Brain microvascular endothelial cell (primary cell): ENCODE data around the gene ARHGAP9.

Experiments
- DNase-seq: peaks from one replicate; pipeline ENCODE4 v3.0.0-alpha.2; 2020
- H3K27ac ChIP-seq: fragments of 250-450 bp; sonication (Bioruptor Pico); 2 replicates; pipeline ENCODE4 v1.5.1; 2020; ENCODE audit warnings: mild to moderate bottlenecking, moderate library complexity
- H3K27me3 ChIP-seq: fragments of 250-450 bp; sonication (Bioruptor Pico); replicated peaks from 2 replicates; pipeline ENCODE4 v1.5.1; 2020; ENCODE audit warnings: mild to moderate bottlenecking
- H3K36me3 ChIP-seq: fragments of 250-450 bp; sonication (Bioruptor Pico); replicated peaks from 2 replicates; pipeline ENCODE4 v1.5.1; 2020; ENCODE audit warnings: mild to moderate bottlenecking
- H3K4me3 ChIP-seq: 2 replicates; pipeline ENCODE4 v1.5.1; 2011; ENCODE audit warnings: low read depth, mild to moderate bottlenecking, control low read depth, low read length, moderate library complexity
- in situ Hi-C: cut with HindIII; loops from 2 replicates; pipeline ENCODE4 v1.10.0; 2017; ENCODE audit warnings: low sequenced_read_pairs, low pct_ligation_motif_present
- TF ChIP-seq, protein P1 (sequence below): IDR thresholded peaks from 2 replicates; pipeline ENCODE4 v1.5.1; 2011; ENCODE audit warnings: low read depth, mild to moderate bottlenecking, moderate library complexity, low read length, control low read depth, inconsistent platforms; ENCODE audit errors: missing control alignments

ARHGAP9 gene

DNA sequence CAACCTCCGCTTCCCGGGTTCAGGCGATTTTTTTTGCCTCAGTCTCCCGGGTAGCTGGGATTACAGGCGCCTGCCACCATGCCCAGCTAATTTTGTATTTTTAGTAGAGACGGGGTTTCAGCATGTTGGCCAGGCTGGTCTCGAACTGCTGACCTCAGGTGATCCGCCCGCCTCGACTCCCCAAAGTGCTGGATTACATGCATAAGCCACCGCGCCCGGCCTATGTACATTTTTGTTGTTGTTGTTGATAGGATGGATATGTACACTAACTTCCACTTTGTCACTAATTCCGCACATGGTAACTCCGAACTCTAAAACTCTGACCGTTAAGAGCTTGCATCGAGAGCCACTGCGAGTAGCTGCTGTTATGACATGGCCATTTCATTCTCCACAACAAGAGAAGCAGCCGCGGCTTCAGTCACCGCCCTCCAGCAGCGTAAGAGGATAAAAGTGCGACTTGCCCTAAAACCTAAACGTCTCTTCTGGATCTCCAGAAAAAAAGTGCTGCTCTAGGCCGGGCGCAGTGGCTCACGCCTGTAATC lies 7.5 kb upstream of the ARHGAP9 start:
- TF ChIP-seq, protein P1, sequence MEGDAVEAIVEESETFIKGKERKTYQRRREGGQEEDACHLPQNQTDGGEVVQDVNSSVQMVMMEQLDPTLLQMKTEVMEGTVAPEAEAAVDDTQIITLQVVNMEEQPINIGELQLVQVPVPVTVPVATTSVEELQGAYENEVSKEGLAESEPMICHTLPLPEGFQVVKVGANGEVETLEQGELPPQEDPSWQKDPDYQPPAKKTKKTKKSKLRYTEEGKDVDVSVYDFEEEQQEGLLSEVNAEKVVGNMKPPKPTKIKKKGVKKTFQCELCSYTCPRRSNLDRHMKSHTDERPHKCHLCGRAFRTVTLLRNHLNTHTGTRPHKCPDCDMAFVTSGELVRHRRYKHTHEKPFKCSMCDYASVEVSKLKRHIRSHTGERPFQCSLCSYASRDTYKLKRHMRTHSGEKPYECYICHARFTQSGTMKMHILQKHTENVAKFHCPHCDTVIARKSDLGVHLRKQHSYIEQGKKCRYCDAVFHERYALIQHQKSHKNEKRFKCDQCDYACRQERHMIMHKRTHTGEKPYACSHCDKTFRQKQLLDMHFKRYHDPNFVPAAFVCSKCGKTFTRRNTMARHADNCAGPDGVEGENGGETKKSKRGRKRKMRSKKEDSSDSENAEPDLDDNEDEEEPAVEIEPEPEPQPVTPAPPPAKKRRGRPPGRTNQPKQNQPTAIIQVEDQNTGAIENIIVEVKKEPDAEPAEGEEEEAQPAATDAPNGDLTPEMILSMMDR = no peak
- Histone ChIP-seq H3K27me3 (no peaks in the 10 kb centered on the region), H3K4me3 (peak overlapping the region; percentile 100), H3K27ac (no peak overlapping the region), H3K36me3 (peaks cover 21% of the 10 kb centered on the region)
- no peak for DNase-seq
- in situ Hi-C loops = no loop called here

DNA sequence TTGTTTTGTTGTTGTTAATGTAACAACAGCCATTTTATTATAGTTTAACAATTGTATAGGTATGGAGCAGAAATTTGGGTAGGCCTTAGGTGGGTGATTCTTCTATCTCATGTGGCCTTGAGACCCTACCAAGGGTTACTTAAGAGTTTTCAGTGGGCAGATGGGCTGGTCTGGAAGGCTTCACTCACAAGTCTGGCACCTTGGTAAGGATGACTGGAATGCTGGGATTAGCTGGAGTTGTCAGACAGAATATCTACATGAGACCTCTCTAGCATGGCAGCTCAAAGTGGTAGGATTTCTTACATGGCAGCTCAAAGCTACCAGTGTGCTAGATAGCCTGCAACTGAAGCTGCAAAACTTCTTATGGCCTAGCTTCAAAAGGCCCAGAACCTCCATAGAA lies 6.0 kb upstream of the ARHGAP9 start:
- TF ChIP-seq, protein P1 = no peak
- DNase-seq = no peak
- Histone ChIP-seq H3K27ac (no peak overlapping the region), H3K36me3 (peaks cover 9% of the 10 kb centered on the region), H3K27me3 (no peaks in the 10 kb centered on the region), H3K4me3 (no peak overlapping the region)
- in situ Hi-C loops = no loop called here

DNA sequence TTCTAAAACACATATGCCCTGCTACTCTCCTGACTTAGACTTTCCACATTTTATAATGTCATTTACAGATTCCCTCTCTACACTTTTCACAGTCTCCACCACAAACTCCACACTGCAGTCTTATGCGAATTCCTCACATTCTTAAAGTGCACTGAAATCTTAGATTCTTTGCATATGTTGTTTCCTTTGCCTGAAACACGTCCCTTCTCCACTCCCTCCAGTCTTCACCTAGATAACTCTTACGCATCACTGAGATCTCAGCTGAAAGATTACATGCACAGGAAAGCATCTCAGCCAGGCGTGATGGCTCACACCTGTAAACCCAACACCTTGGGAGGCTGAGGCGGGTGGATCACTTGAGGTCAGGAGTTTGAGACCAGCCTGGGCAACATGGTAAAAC lies 3.8 kb upstream of the ARHGAP9 start:
- no peaks in the 10 kb centered on the region for H3K27me3 ChIP-seq
- H3K4me3 ChIP-seq = no peak overlapping the region
- TF ChIP-seq, protein P1 = no peak
- in situ Hi-C loops = no loop called here
- no peak overlapping the region for H3K27ac ChIP-seq
- H3K36me3 ChIP-seq = no peaks in the 10 kb centered on the region
- peak; percentile 31 for DNase-seq

DNA sequence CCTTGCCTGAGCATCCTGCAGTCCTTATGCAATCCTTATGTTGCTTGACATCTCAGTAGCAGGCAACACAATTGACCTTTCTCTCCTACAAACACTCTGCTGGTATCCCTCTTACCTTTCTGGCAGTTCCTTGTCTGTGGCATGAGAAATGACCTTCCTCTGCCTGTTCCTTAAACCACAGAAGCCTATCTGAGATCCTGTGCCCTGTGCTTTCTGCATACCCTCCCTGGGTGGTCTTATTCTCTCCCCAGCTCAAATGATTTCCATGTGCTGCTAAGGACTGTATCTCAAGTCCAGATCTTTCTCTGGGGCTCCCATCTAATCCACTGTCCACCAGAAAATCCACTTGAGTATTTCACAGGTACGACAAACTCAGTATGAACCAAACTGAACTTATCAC lies 2.0 kb upstream of the ARHGAP9 start:
- Histone ChIP-seq H3K27ac (no peak overlapping the region), H3K27me3 (no peaks in the 10 kb centered on the region), H3K4me3 (no peak overlapping the region), H3K36me3 (no peaks in the 10 kb centered on the region)
- in situ Hi-C loops = no loop called here
- no peak for DNase-seq
- TF ChIP-seq, protein P1 = no peak

DNA sequence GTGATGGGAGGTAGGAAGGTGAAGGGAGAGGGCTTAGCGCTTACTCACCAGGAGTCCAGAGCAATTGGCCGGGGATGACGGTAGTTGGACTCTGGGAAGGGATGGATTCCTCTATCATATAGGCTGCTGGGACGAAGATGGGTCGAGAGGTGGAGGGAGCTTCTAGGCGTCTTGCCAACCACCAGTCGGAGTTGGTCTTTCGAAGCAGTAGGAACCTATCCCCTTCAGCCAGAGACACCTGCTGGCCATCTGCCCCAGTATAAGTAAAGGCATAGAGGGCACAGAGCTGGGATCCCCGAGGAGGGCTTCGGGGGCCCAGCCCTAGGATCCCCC lies 657 bp downstream of the ARHGAP9 start:
- Histone ChIP-seq H3K36me3 (no peaks in the 10 kb centered on the region), H3K27ac (no peak overlapping the region), H3K4me3 (no peak overlapping the region), H3K27me3 (peaks cover 24% of the 10 kb centered on the region)
- in situ Hi-C loops = no loop called here
- TF ChIP-seq, protein P1 = no peak
- no peak for DNase-seq
